GM12891 (cell line): ENCODE results near the gene GCG.

ENCODE experiments used
- POLR2A ChIP-seq: IDR thresholded peaks from 2 replicates; pipeline ENCODE4 v1.6.1; 2011; ENCODE audit warnings: low read depth, low read length, control low read depth
- POLR2AphosphoS5 ChIP-seq: IDR thresholded peaks from 2 replicates; pipeline ENCODE4 v1.6.1; 2011; ENCODE audit warnings: low read depth, low read length, control low read depth
- TAF1 ChIP-seq: IDR thresholded peaks from 2 replicates; pipeline ENCODE4 v1.6.1; 2011; ENCODE audit warnings: low read depth, low read length, control low read depth

DNA sequence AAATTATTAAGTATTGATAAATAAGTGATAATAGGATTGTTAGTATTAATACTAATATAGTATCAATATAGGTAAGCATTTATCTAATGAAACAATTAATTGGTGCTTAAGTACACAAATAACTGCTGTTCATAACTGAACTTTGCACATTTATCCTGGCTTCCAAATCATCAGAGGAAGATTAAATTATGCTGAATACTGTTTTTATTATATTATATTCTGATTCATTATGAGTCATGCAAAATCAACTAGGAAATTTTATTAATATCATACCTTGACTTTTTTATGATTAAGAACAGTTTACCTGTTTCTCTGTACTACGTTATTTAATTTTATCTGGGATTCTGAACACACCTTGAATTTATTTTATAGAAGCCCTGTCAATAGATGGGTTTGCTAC lies 48.6 kb upstream of the GCG start:
- TF ChIP-seq POLR2AphosphoS5 (no peak), POLR2A (no peak), TAF1 (no peak)
